WTC11 (cell line): ENCODE data around the gene TACR1. TPM values are rescaled to one million over a fixed set of nuclear protein-coding genes. Genes with fewer than 3 reads are reported as not detected.

ENCODE experiments used
- ATAC-seq: fragments of 200-7000 bp; cut with Tn5 transposase; 2 replicates; pipeline ENCODE4 v1.10.0; 2021; ENCODE audit warnings: mild to moderate bottlenecking, moderate library complexity
- CTCF ChIA-PET: fragments of 300-600 bp; sonication (Branson Sonifier 250); formaldehyde crosslinking; loops from one replicate; lab custom pipeline; 2021; ENCODE audit warnings: antibody characterized with exemption; lab: Charles Lee
- POLR2A ChIA-PET: fragments of 350-600 bp; sonication (Branson Sonifier 250); formaldehyde crosslinking; loops from one replicate; lab custom pipeline; 2021; ENCODE audit warnings: antibody characterized with exemption; lab: Charles Lee
- DNase-seq: peaks from one replicate; pipeline ENCODE4 v3.0.0; 2021; ENCODE audit warnings: low spot score
- H3K27ac Mint-ChIP-seq: 2 replicates; pipeline ENCODE4 v1.8.0; 2021; ENCODE audit warnings: mixed read lengths
- H3K27me3 Mint-ChIP-seq: 2 replicates; pipeline ENCODE4 v1.8.0; 2021; ENCODE audit warnings: low read depth, mild to moderate bottlenecking, moderate library complexity, mixed read lengths
- H3K36me3 Mint-ChIP-seq: 2 replicates; pipeline ENCODE4 v1.8.0; 2021; ENCODE audit warnings: mixed read lengths
- H3K4me1 Mint-ChIP-seq: 2 replicates; pipeline ENCODE4 v1.8.0; 2022; ENCODE audit warnings: mixed read lengths
- H3K4me3 Mint-ChIP-seq: 2 replicates; pipeline ENCODE4 v1.8.0; 2021; ENCODE audit warnings: mild to moderate bottlenecking, moderate library complexity, mixed read lengths
- H3K9me3 Mint-ChIP-seq: 2 replicates; pipeline ENCODE4 v1.8.0; 2021; ENCODE audit warnings: mixed read lengths
- ATF3 ChIP-seq: sonication (generic); formaldehyde crosslinking; conservative IDR thresholded peaks from 2 replicates; pipeline ENCODE4 v1.8.1; 2022; ENCODE audit warnings: mild to moderate bottlenecking, missing genetic modification reagents
- ELF4 ChIP-seq: sonication (generic); formaldehyde crosslinking; IDR thresholded peaks from 2 replicates; pipeline ENCODE4 v1.8.1; 2022; ENCODE audit warnings: low read depth, mild to moderate bottlenecking, moderate library complexity, missing genetic modification reagents
- ESRRA ChIP-seq: sonication (generic); formaldehyde crosslinking; IDR thresholded peaks from 2 replicates; pipeline ENCODE4 v1.8.1; 2022; ENCODE audit warnings: mild to moderate bottlenecking, missing genetic modification reagents, borderline replicate concordance
- ETV6 ChIP-seq: sonication (generic); formaldehyde crosslinking; IDR thresholded peaks from 2 replicates; pipeline ENCODE4 v1.8.1; 2022; ENCODE audit warnings: mild to moderate bottlenecking, missing genetic modification reagents
- HMGA2 ChIP-seq: fragments of 250-450 bp; sonication (Bioruptor Pico); IDR thresholded peaks from 2 replicates; pipeline ENCODE4 v1.4.0; 2021; ENCODE audit warnings: mild to moderate bottlenecking, moderate library complexity
- IRF2 ChIP-seq: sonication (generic); formaldehyde crosslinking; IDR thresholded peaks from 2 replicates; pipeline ENCODE4 v1.8.0; 2022; ENCODE audit warnings: low read depth, missing genetic modification reagents, borderline replicate concordance
- MXD4 ChIP-seq: fragments of 250-450 bp; sonication (Bioruptor Pico); IDR thresholded peaks from 2 replicates; pipeline ENCODE4 v1.8.0; 2021; ENCODE audit warnings: mild to moderate bottlenecking, moderate library complexity, borderline replicate concordance
- NR3C1 ChIP-seq: sonication (generic); formaldehyde crosslinking; conservative IDR thresholded peaks from 2 replicates; pipeline ENCODE4 v1.8.1; 2023; ENCODE audit warnings: low read depth, mild to moderate bottlenecking, missing genetic modification reagents
- PREB ChIP-seq: sonication (generic); formaldehyde crosslinking; IDR thresholded peaks from 2 replicates; pipeline ENCODE4 v1.8.1; 2022; ENCODE audit warnings: mild to moderate bottlenecking, missing genetic modification reagents, moderate library complexity, borderline replicate concordance
- SP1 ChIP-seq: sonication (generic); formaldehyde crosslinking; conservative IDR thresholded peaks from 2 replicates; pipeline ENCODE4 v1.8.1; 2022; ENCODE audit warnings: missing genetic modification reagents
- TP53 ChIP-seq: sonication (generic); formaldehyde crosslinking; IDR thresholded peaks from 2 replicates; pipeline ENCODE4 v1.8.1; 2023; ENCODE audit warnings: mild to moderate bottlenecking, missing genetic modification reagents
- ZBTB21 ChIP-seq: sonication (generic); formaldehyde crosslinking; IDR thresholded peaks from 2 replicates; pipeline ENCODE4 v1.8.1; 2023; ENCODE audit warnings: mild to moderate bottlenecking, missing genetic modification reagents, borderline replicate concordance
- ZBTB43 ChIP-seq: sonication (generic); formaldehyde crosslinking; IDR thresholded peaks from 2 replicates; pipeline ENCODE4 v1.8.1; 2023; ENCODE audit warnings: mild to moderate bottlenecking, missing genetic modification reagents
- ZNF396 ChIP-seq: fragments of 250-450 bp; sonication (Bioruptor Pico); IDR thresholded peaks from 2 replicates; pipeline ENCODE4 v1.8.0; 2021; ENCODE audit warnings: mild to moderate bottlenecking, moderate library complexity, borderline replicate concordance
- ZNF423 ChIP-seq: fragments of 250-450 bp; sonication (Bioruptor Pico); IDR thresholded peaks from 2 replicates; pipeline ENCODE4 v2.1.2; 2022; ENCODE audit warnings: mild to moderate bottlenecking, moderate library complexity
- ZNF512 ChIP-seq: sonication (generic); formaldehyde crosslinking; IDR thresholded peaks from 2 replicates; pipeline ENCODE4 v1.8.1; 2022; ENCODE audit warnings: missing genetic modification reagents, borderline replicate concordance
- ZNF532 ChIP-seq: fragments of 250-450 bp; sonication (Bioruptor Pico); IDR thresholded peaks from 2 replicates; pipeline ENCODE4 v1.9.0; 2021; ENCODE audit warnings: mild to moderate bottlenecking, borderline replicate concordance
- total RNA-seq: library from RNA; stranded (reverse); gene quantifications from 3 replicates; pipeline ENCODE4 v1.2.3, GENCODE V29; 2021

TACR1 gene
- total RNA-seq, 1 experiment from 2014 or later, result 0.13 TPM

GRCh38 chr2:75055142-75055819 is 144.0 kb downstream of the TACR1 start:
- peak; percentile 5; the same call in 1 of the 2 replicates for ATAC-seq
- TF ChIP-seq IRF2 (CRISPR knock-in tag) (no peak), NR3C1 (CRISPR knock-in tag) (no peak), ETV6 (CRISPR knock-in tag) (0 out of 2 replicates have a peak, but pooled peaks have one; percentile 30), ZBTB21 (CRISPR knock-in tag) (0 out of 2 replicates have a peak, but pooled peaks have one; percentile 22), PREB (no peak)
- TF ChIP-seq, all 79 proteins: peak for 2
- ChIA-PET CTCF (interaction anchor here (0.6 to 3.4 kb wide), 6 partner anchors 9 to 147 kb away, joined by 3 to 16 read pairs (median 4); no protein-coding TSS in a partner anchor), POLR2A (interaction anchor here (0.6 kb wide), 1 partner anchor 143 kb away, joined by 4 read pairs; no protein-coding TSS in a partner anchor)
- no peak for DNase-seq
- peaks cover 86% of the 10 kb centered on the region for H3K27me3 Mint-ChIP-seq
- no peaks in the 10 kb centered on the region for H3K9me3 Mint-ChIP-seq
- peaks cover 76% of the 10 kb centered on the region for H3K4me1 Mint-ChIP-seq
- H3K36me3 Mint-ChIP-seq, result no peaks in the 10 kb centered on the region
- peak overlapping the region; percentile 35 for H3K4me3 Mint-ChIP-seq
- peak overlapping the region; percentile 99 for H3K27ac Mint-ChIP-seq

- Mint-ChIP-seq H3K4me3 (no peak overlapping the region), H3K27me3 (peaks cover 80% of the 10 kb centered on the region)
- no peak for DNase-seq
Measured at GRCh38 chr2:75054296-75054695, 145.0 kb downstream of the TACR1 start.

More at GRCh38 chr2:75054296-75054695, 145.0 kb downstream of the TACR1 start:
- Mint-ChIP-seq H3K36me3 (no peaks in the 10 kb centered on the region), H3K9me3 (no peaks in the 10 kb centered on the region), H3K4me1 (peaks cover 66% of the 10 kb centered on the region), H3K27ac (no peak overlapping the region)
- ATAC-seq, result no peak
- CTCF ChIA-PET, result interaction anchor here (1.5 to 2.5 kb wide), 2 partner anchors 10 to 14 kb away, joined by 4 to 16 read pairs; no protein-coding TSS in a partner anchor
- no peak for TF ChIP-seq ZNF512 (CRISPR knock-in tag)
- no peak for TF ChIP-seq ZNF396 (CRISPR knock-in tag)
- no peak for TF ChIP-seq HMGA2 (CRISPR knock-in tag)
- no peak for TF ChIP-seq TP53 (CRISPR knock-in tag)
- no peak for TF ChIP-seq ELF4
- no peak for TF ChIP-seq ZNF532 (CRISPR knock-in tag)
- TF ChIP-seq ZNF423 (CRISPR knock-in tag), result no peak
- TF ChIP-seq MXD4 (CRISPR knock-in tag), result no peak
- no peak for TF ChIP-seq ZBTB43 (CRISPR knock-in tag)
- TF ChIP-seq SP1, result no peak
- TF ChIP-seq ESRRA, result no peak
- TF ChIP-seq ATF3 (CRISPR knock-in tag), result no peak
- TF ChIP-seq, all 79 proteins: peak for 0
- POLR2A ChIA-PET, result no interaction called here
